Naive thymus-derived CD8-positive, alpha-beta T cell (primary cell): ENCODE measurements around the gene S100P. TPM values are rescaled to one million over a fixed set of nuclear protein-coding genes. Genes with fewer than 3 reads are reported as not detected.

Experiments used
- ATAC-seq, 2 donors: fragments of 150-1000 bp; cut with Tn5 transposase in 1 of 2; sonication (Bioruptor Pico), chemical (Tn5 transposase) in 1 of 2; 1 replicate in 1 of 2; 2 replicates in 1 of 2; pipeline ENCODE4 v1.10.0; 2021; ENCODE audit warnings: mild to moderate bottlenecking in 2 of 2, moderate library complexity in 2 of 2
- POLR2A ChIA-PET: fragments of 350-600 bp; sonication (Branson Sonifier 250); formaldehyde crosslinking; loops from one replicate; lab custom pipeline; 2021; ENCODE audit warnings: antibody characterized with exemption; lab: Charles Lee
- DNase-seq, 10 donors: peaks; one replicate each; pipeline versions ENCODE4 v3.0.0 to v3.0.0-alpha.2; 2020 to 2022
- H3K27ac Mint-ChIP-seq, 10 donors: one replicate each; pipeline ENCODE4 v1.8.0; 2020 to 2022; ENCODE audit warnings: mild to moderate bottlenecking in 10 of 10, mixed read lengths in 10 of 10, moderate library complexity in 4 of 10, inconsistent platforms in 1 of 10
- H3K27me3 Mint-ChIP-seq, 5 donors: one replicate each; pipeline ENCODE4 v1.8.0; 2021 to 2022; ENCODE audit warnings: mixed read lengths in 5 of 5
- H3K36me3 Mint-ChIP-seq, 3 donors: one replicate each; pipeline ENCODE4 v1.8.0; 2020 to 2022; ENCODE audit warnings: mixed read lengths in 3 of 3, mild to moderate bottlenecking in 2 of 3, inconsistent platforms in 1 of 3
- H3K4me1 Mint-ChIP-seq, 4 donors: one replicate each; pipeline ENCODE4 v1.8.0; 2021 to 2022; ENCODE audit warnings: mixed read lengths in 4 of 4
- H3K4me3 Mint-ChIP-seq, 10 donors: one replicate each; pipeline ENCODE4 v1.8.0; 2020 to 2022; ENCODE audit warnings: mild to moderate bottlenecking in 10 of 10, mixed read lengths in 10 of 10, moderate library complexity in 6 of 10, inconsistent platforms in 1 of 10
- H3K9me3 Mint-ChIP-seq, 9 donors: one replicate each; pipeline ENCODE4 v1.8.0; 2020 to 2022; ENCODE audit warnings: mixed read lengths in 9 of 9, mild to moderate bottlenecking in 3 of 9, inconsistent platforms in 1 of 9, moderate library complexity in 1 of 9
- polyA plus RNA-seq, 3 donors: library from polyadenylated mRNA; unstranded; fragments of 300-500 nt; fragmentation: Illumina TruSeq; gene quantifications; one replicate each; pipeline ENCODE4 v1.2.3, GENCODE V29; 2021
- total RNA-seq, 8 experiments: library from RNA in 2 of 8; stranded (reverse) in 2 of 8; gene quantifications; one replicate each; pipeline ENCODE4 v1.2.3 and lab custom pipeline; 2021 to 2026

The S100P gene
- total and polyA plus RNA-seq, 5 experiments from 2014 or later = 0.39 to 3.2 (median 3.0) TPM; not detected in 2

DNA sequence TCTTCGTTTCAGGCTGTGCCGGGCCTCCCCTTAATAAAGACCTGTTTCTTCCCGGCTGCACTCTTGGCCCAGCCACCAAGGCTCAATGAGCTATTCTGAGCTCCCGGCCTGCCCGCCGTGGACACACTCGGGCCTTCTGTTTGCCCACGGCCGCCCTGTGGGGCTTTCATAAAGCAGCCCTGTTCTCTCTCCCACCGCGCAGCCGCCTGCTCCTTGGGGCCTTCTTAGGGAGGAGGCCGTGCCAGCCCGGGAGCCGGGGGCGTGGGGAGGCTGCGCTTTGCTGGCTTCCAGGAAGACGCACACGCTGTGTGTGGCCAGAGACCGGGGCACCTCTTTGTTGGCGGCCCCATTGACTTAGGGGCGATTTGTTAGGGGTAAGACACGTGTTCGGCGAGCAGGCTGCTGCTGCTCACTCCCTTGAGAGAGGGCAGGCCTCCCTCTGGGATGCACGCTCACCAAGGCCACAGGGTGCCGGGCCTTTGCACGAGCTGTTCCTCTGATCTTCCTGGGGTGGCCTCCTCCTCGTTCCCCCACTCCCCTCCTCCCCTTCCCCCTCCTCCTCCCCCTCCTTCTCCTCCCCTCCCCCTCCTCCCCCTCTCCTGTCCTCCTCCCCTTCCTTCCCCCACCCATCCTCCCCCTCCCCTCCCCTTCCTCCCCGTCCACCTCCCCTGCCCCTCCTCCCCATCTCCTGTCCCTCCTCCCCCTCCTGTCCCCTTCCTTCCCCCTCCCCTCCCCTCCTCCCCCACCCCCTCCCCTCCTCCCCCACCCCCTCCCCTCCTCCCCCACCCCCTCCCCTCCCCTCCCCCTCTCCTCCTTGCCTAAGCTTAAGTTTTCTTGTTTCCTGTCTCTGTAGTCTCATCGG, 33.6 kb downstream of the S100P start:
- Mint-ChIP-seq H3K27me3 (no peaks in the 10 kb centered on the region), H3K4me1 (peaks cover 3 to 13% (median 7%) of the 10 kb centered on the region in 4 donors), H3K36me3 (no peaks in the 10 kb centered on the region), H3K27ac (peak overlapping the region in 3 of 10 donors; percentile 30 to 86 (median 61)), H3K4me3 (peak overlapping the region in 2 of 10 donors; percentile 25 to 55), H3K9me3 (no peaks in the 10 kb centered on the region)
- no peak for DNase-seq
- POLR2A ChIA-PET = interaction anchor here (0.5 to 1.1 kb wide), 5 partner anchors 50 to 1228 kb away, joined by 3 to 7 read pairs (median 4); no protein-coding TSS in a partner anchor
- no peak for ATAC-seq

DNA sequence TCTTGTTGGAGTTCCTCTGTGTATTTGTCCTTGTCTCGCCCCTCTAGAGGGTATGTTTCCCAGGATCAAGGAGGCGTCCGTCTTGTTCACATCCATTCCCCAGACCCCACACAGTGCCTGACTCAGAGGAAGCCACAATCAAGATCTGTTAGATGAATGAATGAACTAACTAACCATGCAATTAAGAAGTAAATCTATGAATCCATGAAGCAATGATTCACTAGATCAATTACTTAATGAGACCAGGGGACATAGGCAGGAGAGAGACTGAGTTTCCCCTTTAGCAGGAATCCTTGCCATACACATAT, 34.2 kb downstream of the S100P start:
- Mint-ChIP-seq H3K4me1 (peaks cover 3 to 13% (median 7%) of the 10 kb centered on the region in 4 donors), H3K4me3 (peak overlapping the region in 2 of 10 donors; percentile 25 to 55), H3K9me3 (no peaks in the 10 kb centered on the region), H3K27me3 (no peaks in the 10 kb centered on the region), H3K27ac (peak overlapping the region in 4 of 10 donors; percentile 30 to 86 (median 62)), H3K36me3 (no peaks in the 10 kb centered on the region)
- ATAC-seq (no peak), DNase-seq (no peak)
- POLR2A ChIA-PET = interaction anchor here (0.7 kb wide), 1 partner anchor 68 kb away, joined by 3 read pairs; no protein-coding TSS in a partner anchor

DNA sequence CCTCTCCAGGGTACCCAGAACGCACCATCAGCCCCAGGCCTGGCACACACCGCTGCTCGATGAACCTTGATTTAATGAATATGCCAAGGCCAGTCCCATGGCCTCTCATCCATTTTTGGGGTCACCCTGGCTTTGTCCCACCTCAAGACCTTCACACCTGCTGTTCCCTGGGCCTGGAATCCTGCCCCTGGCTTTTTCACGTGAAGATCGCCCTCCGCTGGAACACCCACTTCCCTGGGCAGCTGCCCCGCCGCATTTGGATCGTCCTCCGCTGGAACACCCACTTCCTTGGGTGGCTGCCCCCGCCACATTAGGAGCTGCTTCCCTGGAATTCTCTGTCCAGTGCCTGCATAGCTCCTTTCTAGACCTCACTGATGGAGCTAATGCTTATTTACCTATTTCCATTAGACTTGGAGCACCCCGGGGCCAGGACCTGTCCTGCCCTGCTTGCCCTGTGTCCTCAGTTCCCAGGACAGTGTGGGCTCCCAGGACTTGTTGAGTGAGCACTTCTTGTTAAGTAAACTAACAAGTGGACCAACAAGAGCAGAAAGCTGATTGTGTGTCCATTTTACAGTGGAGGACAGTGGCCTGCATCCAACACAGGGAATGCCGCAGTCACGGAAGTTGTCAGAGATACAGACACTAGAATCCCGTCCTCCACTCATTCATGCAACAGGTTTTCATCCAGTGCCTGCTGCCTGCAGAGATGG, 34.8 kb downstream of the S100P start:
- Mint-ChIP-seq H3K4me1 (peaks cover 3 to 13% (median 7%) of the 10 kb centered on the region in 4 donors), H3K9me3 (no peaks in the 10 kb centered on the region), H3K27me3 (no peaks in the 10 kb centered on the region), H3K4me3 (peak overlapping the region in 2 of 10 donors; percentile 25 to 33), H3K36me3 (no peaks in the 10 kb centered on the region), H3K27ac (peak overlapping the region in 4 of 10 donors; percentile 30 to 86 (median 62))
- POLR2A ChIA-PET = no interaction called here
- ATAC-seq = no peak
- DNase-seq = no peak

DNA sequence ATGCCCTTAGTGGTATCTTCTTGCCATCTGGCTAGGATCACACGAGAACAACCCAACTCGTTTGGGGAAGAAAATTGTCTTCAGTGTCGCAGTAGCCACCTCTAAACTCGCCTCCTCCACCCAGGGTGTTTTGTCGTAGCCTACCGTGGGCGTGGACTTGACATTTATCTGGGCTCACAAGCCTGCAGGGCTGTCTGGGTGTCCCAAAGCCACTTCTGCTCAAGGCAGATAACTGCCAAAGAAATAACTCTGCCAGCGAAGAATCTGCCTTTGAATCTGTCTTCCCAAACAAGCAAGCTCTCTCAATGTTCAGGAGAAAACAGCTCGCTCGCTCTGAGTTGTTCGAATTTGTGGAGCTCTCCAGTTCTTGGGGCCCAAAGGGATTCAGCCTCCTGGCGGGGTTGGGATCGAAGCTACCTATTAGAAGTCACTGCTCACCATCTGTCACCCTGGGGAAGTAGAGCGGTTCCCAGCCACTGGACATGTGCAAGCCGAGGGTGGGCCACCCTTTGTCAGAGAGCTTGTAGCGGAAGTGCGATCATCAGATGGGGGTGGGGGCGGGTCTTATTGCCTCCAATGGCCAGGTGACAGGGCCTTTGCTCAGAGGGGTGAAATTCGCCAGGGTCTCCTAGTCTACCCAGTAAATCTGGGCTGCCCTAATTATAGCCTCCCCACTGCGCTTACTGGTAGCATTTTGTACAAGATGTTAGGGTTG, 37.1 kb downstream of the S100P start:
- peaks cover 2 to 13% (median 6%) of the 10 kb centered on the region in 4 donors for H3K4me1 Mint-ChIP-seq
- no peaks in the 10 kb centered on the region for H3K27me3 Mint-ChIP-seq
- H3K27ac Mint-ChIP-seq = peak overlapping the region in 2 of 10 donors; percentile 27 to 71
- DNase-seq = no peak
- no peaks in the 10 kb centered on the region for H3K9me3 Mint-ChIP-seq
- H3K36me3 Mint-ChIP-seq = no peaks in the 10 kb centered on the region
- ATAC-seq = no peak
- no peak overlapping the region for H3K4me3 Mint-ChIP-seq
- POLR2A ChIA-PET = interaction anchor here (0.5 to 0.7 kb wide), 2 partner anchors 103 to 170 kb away, joined by 3 to 4 read pairs; no protein-coding TSS in a partner anchor

- POLR2A ChIA-PET = interaction anchor here (0.5 kb wide), 1 partner anchor 103 kb away, joined by 3 read pairs; no protein-coding TSS in a partner anchor
- Mint-ChIP-seq H3K4me1 (peaks cover 2 to 13% (median 6%) of the 10 kb centered on the region in 4 donors), H3K4me3 (no peak overlapping the region), H3K9me3 (no peaks in the 10 kb centered on the region), H3K36me3 (no peaks in the 10 kb centered on the region), H3K27ac (peak overlapping the region in 1 of 10 donors; percentile 71), H3K27me3 (no peaks in the 10 kb centered on the region)
- DNase-seq = no peak
- ATAC-seq = no peak
Observed at GRCh38 chr4:6731318-6731675, 37.6 kb downstream of the S100P start.

GRCh38 chr4:6731780-6732179, 38.1 kb downstream of the S100P start:
- no peaks in the 10 kb centered on the region for H3K9me3 Mint-ChIP-seq
- peaks cover 2 to 13% (median 6%) of the 10 kb centered on the region in 4 donors for H3K4me1 Mint-ChIP-seq
- no peaks in the 10 kb centered on the region for H3K36me3 Mint-ChIP-seq
- H3K27me3 Mint-ChIP-seq = peaks cover 0 to 2% (median 0%) of the 10 kb centered on the region in 5 donors
- DNase-seq = no peak
- POLR2A ChIA-PET = no interaction called here
- no peak overlapping the region for H3K4me3 Mint-ChIP-seq
- peak overlapping the region in 1 of 10 donors; percentile 57 for H3K27ac Mint-ChIP-seq
- ATAC-seq = no peak

DNA sequence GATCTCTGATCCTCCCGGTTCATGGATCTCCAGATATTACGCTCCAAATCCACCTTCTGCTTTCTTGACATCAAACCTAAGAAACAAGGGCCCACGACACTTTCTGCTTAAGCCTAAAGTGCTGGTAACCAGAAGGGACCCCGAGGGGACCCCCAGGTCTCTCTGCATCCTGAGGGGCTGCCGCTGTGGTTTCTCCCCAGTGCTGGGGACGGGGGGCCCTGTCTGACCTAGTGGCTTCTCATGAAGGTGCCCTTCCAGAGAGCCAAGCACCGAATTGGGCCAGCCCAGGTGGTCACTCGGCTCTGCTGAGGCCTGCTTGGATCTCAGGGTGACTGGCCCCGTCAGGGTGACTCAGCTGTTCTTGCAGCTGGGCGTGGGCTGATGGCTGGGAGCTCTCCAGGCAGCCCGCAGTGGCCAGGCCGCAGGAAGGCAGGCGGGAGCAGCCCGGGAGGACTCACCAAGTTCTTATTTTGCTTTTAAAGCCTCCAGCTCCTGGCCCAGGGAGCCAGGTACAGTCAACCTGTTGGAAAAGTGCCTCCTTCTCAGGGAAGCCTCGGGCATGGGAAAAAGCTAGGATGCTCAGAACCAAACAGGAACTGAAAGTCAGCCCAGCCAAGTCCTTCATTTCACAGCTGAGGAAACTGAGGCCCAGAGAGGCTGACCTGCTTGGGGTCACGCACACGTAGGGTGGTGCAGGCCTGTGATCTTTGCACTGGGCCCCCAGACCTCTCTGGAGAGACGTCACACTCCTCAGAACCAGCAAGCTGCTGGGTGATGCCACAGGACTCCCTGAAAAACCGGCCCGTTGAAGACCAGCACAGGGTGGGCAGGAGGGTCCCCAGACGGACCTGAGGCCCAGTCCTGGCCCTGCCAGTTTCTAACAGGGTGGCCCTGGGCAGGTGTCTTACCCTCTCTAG, 39.0 kb downstream of the S100P start:
- no peak for ATAC-seq
- POLR2A ChIA-PET = no interaction called here
- Mint-ChIP-seq H3K27me3 (peaks cover 0 to 2% (median 0%) of the 10 kb centered on the region in 5 donors), H3K4me3 (no peak overlapping the region), H3K27ac (no peak overlapping the region), H3K4me1 (peaks cover 2 to 11% (median 6%) of the 10 kb centered on the region in 4 donors), H3K36me3 (no peaks in the 10 kb centered on the region), H3K9me3 (no peaks in the 10 kb centered on the region)
- DNase-seq = no peak

DNA sequence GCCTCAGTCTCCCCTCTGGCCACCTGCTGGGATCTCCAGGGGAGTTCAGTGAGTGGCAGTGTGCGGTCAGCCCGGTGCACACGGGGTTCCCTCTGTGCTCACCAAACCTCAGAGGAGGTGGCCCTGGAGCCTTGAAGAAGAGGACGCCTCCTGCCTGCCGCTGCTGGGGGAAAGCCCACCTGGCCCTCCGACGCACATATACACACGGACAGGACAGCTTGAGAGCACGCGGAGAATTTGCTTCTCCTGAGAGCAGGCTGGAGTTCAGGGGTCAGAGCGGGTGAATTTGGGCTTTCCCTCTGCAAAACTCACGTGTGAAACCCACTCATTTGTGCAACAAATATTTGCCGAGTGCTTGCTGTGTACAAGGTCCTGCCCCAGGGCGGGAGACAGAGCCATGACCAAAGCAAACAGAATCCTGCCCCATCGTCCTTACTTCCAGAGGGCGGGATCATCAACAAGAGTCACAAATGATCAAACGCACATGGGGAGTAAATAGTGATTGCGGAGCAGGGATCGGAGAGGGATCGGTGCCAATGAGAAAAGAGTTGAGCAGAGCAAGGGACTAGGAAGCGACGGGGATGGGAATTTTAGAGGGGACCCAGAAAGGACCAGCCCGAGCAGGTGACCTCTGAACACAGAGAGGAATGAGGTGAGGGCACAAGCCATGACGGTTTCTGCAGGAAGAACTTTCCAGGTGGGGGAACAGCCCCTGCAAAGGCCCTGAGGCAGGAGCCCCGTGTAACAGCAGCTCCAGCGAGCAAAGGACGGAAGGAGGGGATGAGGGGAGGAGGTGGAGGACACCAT, 39.9 kb downstream of the S100P start:
- POLR2A ChIA-PET = no interaction called here
- DNase-seq = no peak

GRCh38 chr4:6734165-6734786, 40.6 kb downstream of the S100P start:
- H3K36me3 Mint-ChIP-seq = no peaks in the 10 kb centered on the region
- H3K27ac Mint-ChIP-seq = peak overlapping the region in 3 of 10 donors; percentile 56 to 75 (median 66)
- peaks cover 0 to under 1% (median 0%) of the 10 kb centered on the region in 9 donors for H3K9me3 Mint-ChIP-seq
- H3K4me1 Mint-ChIP-seq = no peaks in the 10 kb centered on the region
- no peak for DNase-seq
- no peak for ATAC-seq
- H3K27me3 Mint-ChIP-seq = peaks cover 0 to 2% (median 0%) of the 10 kb centered on the region in 5 donors
- no peak overlapping the region for H3K4me3 Mint-ChIP-seq
- POLR2A ChIA-PET = no interaction called here

More for the DNA sequence above, 39.9 kb downstream of the S100P start:
- H3K27ac Mint-ChIP-seq = no peak overlapping the region
- no peak for ATAC-seq
- H3K36me3 Mint-ChIP-seq = no peaks in the 10 kb centered on the region
- no peaks in the 10 kb centered on the region for H3K9me3 Mint-ChIP-seq
- peaks cover 0 to 3% (median under 1%) of the 10 kb centered on the region in 4 donors for H3K4me1 Mint-ChIP-seq
- H3K27me3 Mint-ChIP-seq = peaks cover 0 to 2% (median 0%) of the 10 kb centered on the region in 5 donors
- no peak overlapping the region for H3K4me3 Mint-ChIP-seq

- Mint-ChIP-seq H3K27ac (no peak overlapping the region), H3K4me3 (no peak overlapping the region), H3K36me3 (no peaks in the 10 kb centered on the region), H3K4me1 (no peaks in the 10 kb centered on the region), H3K9me3 (peaks cover 0 to 6% (median 0%) of the 10 kb centered on the region in 9 donors), H3K27me3 (peaks cover 0 to 2% (median 0%) of the 10 kb centered on the region in 5 donors)
- DNase-seq (no peak), ATAC-seq (no peak)
- POLR2A ChIA-PET = no interaction called here
Observed at GRCh38 chr4:6739920-6740319, 46.2 kb downstream of the S100P start.

GRCh38 chr4:6740347-6740746, 46.7 kb downstream of the S100P start:
- DNase-seq (no peak), ATAC-seq (no peak)
- POLR2A ChIA-PET = no interaction called here
- Mint-ChIP-seq H3K4me1 (no peaks in the 10 kb centered on the region), H3K36me3 (no peaks in the 10 kb centered on the region), H3K27me3 (peaks cover 0 to 3% (median 0%) of the 10 kb centered on the region in 5 donors), H3K9me3 (peaks cover 0 to 6% (median 0%) of the 10 kb centered on the region in 9 donors), H3K27ac (no peak overlapping the region), H3K4me3 (no peak overlapping the region)
